ENCODE results near the gene GIMAP7.

Gene GIMAP7

DNA sequence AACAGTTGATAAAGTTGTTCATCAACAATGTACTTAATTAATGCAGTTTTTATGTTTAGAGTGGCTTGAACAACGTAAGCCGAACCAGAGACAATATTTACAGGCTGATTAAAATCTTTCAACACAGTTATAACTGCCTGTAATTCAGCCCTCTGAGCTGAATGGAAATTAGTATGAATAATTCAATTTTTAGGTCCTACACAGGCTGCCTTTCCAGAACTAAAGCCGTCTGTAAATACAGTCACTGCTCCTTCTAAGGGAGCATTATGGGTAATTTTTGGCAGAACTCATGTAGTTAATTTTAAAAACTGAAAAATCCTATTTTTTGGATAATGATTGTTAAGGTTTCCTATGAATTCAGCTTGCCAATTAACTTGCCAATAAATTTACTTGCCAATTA lies 49.9 kb downstream of the GIMAP7 start:
- Histone ChIP-seq H2AK5ac (ENCODE audit: low read length) (no peak overlapping the region), H3K79me2 (ENCODE audit: control insufficient read depth, insufficient read depth, low read length, poor library complexity) (no peaks in the 10 kb centered on the region), H3K14ac (ENCODE audit: low read length) (no peak overlapping the region), H3K18ac (ENCODE audit: low read length) (no peak overlapping the region), H4K12ac (ENCODE audit: low read depth, low read length) (no peak overlapping the region), H3K9me3 (ENCODE audit: insufficient read depth, low read depth, low read length) (peaks cover 2% of the 10 kb centered on the region), H3K27ac (ENCODE audit: low read depth, low read length) (no peak overlapping the region), H3K27me3 (ENCODE audit: insufficient read depth, low read length) (no peaks in the 10 kb centered on the region), H2BK5ac (ENCODE audit: low read depth, low read length, poor library complexity) (no peak overlapping the region), H2AFZ (ENCODE audit: insufficient read depth, low read length, poor library complexity) (no peak overlapping the region), H3K4ac (ENCODE audit: low read depth, low read length) (no peak overlapping the region), H3K36me3 (ENCODE audit: control insufficient read depth in 1 of 2, insufficient read depth in 2 of 2, low read length in 2 of 2) (no peaks in the 10 kb centered on the region), H3K4me1 (ENCODE audit: control insufficient read depth in 1 of 2, insufficient read depth in 2 of 2, low read length in 2 of 2) (no peaks in the 10 kb centered on the region), H2BK120ac (ENCODE audit: insufficient read depth, low read length, poor library complexity) (no peak overlapping the region), H3K23ac (ENCODE audit: low read length) (no peak overlapping the region), H3K4me2 (ENCODE audit: low read length) (no peak overlapping the region), H4K8ac (ENCODE audit: low read depth, low read length) (no peak overlapping the region), H3K4me3 (ENCODE audit: low read depth, low read length) (no peak overlapping the region), H3K9ac (ENCODE audit: low read length) (no peak overlapping the region), H2BK12ac (ENCODE audit: low read length) (no peak overlapping the region), H4K91ac (ENCODE audit: low read depth, low read length) (no peak overlapping the region), H3K79me1 (ENCODE audit: low read length) (no peaks in the 10 kb centered on the region)
- no CpG with 5 or more reads among the region's 3 CpGs for WGBS (ENCODE audit: extremely low coverage, insufficient coverage, insufficient read length)
- no peak for DNase-seq

DNA sequence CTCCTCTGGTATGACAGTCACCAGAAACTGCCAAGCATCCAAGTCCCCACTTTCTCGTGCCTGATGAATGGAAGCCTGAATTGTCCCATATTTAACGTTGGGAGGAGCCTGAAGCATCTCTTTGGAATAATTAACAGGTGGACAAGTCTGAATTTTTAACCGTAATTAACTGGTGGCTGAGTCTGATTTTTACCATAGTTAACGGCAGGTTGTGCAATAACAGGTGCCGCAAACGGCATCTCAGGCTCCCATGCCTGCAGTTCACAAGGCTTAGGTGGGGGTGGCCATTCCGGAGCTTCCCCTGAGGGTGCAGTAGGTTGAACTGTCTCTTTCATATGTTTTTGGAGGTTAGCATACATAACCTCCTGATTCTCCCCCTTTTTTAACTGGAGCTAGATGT lies 50.6 kb downstream of the GIMAP7 start:
- H3K79me1 ChIP-seq (ENCODE audit: low read length) = no peaks in the 10 kb centered on the region
- no peak overlapping the region for H3K4ac ChIP-seq (ENCODE audit: low read depth, low read length)
- no peak overlapping the region for H3K4me2 ChIP-seq (ENCODE audit: low read length)
- H2BK12ac ChIP-seq (ENCODE audit: low read length) = no peak overlapping the region
- H2BK5ac ChIP-seq (ENCODE audit: low read depth, low read length, poor library complexity) = no peak overlapping the region
- no peak overlapping the region for H3K27ac ChIP-seq (ENCODE audit: low read depth, low read length)
- no peaks in the 10 kb centered on the region for H3K4me1 ChIP-seq (ENCODE audit: control insufficient read depth in 1 of 2, insufficient read depth in 2 of 2, low read length in 2 of 2)
- no peak overlapping the region for H2AFZ ChIP-seq (ENCODE audit: insufficient read depth, low read length, poor library complexity)
- H3K9me3 ChIP-seq (ENCODE audit: insufficient read depth, low read depth, low read length) = peaks cover 2% of the 10 kb centered on the region
- no peak overlapping the region for H3K18ac ChIP-seq (ENCODE audit: low read length)
- no peak for DNase-seq
- H4K8ac ChIP-seq (ENCODE audit: low read depth, low read length) = no peak overlapping the region
- H4K91ac ChIP-seq (ENCODE audit: low read depth, low read length) = no peak overlapping the region
- no peak overlapping the region for H2AK5ac ChIP-seq (ENCODE audit: low read length)
- H3K4me3 ChIP-seq (ENCODE audit: low read depth, low read length) = no peak overlapping the region
- H3K23ac ChIP-seq (ENCODE audit: low read length) = no peak overlapping the region
- no peaks in the 10 kb centered on the region for H3K27me3 ChIP-seq (ENCODE audit: insufficient read depth, low read length)
- H3K9ac ChIP-seq (ENCODE audit: low read length) = peak overlapping the region; percentile 10
- H4K12ac ChIP-seq (ENCODE audit: low read depth, low read length) = no peak overlapping the region
- WGBS (ENCODE audit: extremely low coverage, insufficient coverage, insufficient read length) = no CpG with 5 or more reads among the region's 7 CpGs
- H2BK120ac ChIP-seq (ENCODE audit: insufficient read depth, low read length, poor library complexity) = no peak overlapping the region
- H3K36me3 ChIP-seq (ENCODE audit: control insufficient read depth in 1 of 2, insufficient read depth in 2 of 2, low read length in 2 of 2) = no peaks in the 10 kb centered on the region
- H3K79me2 ChIP-seq (ENCODE audit: control insufficient read depth, insufficient read depth, low read length, poor library complexity) = no peaks in the 10 kb centered on the region
- no peak overlapping the region for H3K14ac ChIP-seq (ENCODE audit: low read length)

DNA sequence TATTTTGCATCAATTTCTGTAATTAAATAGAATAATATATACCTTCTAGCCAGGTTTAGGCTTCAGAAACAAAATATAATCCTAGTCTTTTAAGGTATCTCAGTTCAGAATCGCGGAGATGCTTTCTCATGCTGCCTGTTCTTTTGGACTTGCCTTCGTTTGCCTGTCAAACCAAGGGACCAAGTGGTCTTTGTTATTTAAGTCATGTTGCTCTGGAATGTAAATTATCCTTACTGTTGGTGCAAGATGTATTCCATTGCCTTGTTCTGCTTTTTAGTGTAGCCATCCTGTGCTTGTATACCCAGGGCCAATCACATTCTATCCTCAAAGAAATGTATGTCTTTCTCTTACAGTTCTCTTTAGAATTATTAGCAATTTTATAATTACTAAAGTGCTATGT lies 51.5 kb downstream of the GIMAP7 start:
- H4K91ac ChIP-seq (ENCODE audit: low read depth, low read length) = no peak overlapping the region
- H4K8ac ChIP-seq (ENCODE audit: low read depth, low read length) = no peak overlapping the region
- no peak overlapping the region for H2BK12ac ChIP-seq (ENCODE audit: low read length)
- no peaks in the 10 kb centered on the region for H3K36me3 ChIP-seq (ENCODE audit: control insufficient read depth in 1 of 2, insufficient read depth in 2 of 2, low read length in 2 of 2)
- H3K4me1 ChIP-seq (ENCODE audit: control insufficient read depth in 1 of 2, insufficient read depth in 2 of 2, low read length in 2 of 2) = no peaks in the 10 kb centered on the region
- no peaks in the 10 kb centered on the region for H3K9me3 ChIP-seq (ENCODE audit: insufficient read depth, low read depth, low read length)
- H2AK5ac ChIP-seq (ENCODE audit: low read length) = no peak overlapping the region
- no peak overlapping the region for H3K23ac ChIP-seq (ENCODE audit: low read length)
- H3K18ac ChIP-seq (ENCODE audit: low read length) = no peak overlapping the region
- H4K12ac ChIP-seq (ENCODE audit: low read depth, low read length) = no peak overlapping the region
- no peak overlapping the region for H3K4ac ChIP-seq (ENCODE audit: low read depth, low read length)
- H2AFZ ChIP-seq (ENCODE audit: insufficient read depth, low read length, poor library complexity) = no peak overlapping the region
- no peak overlapping the region for H3K4me2 ChIP-seq (ENCODE audit: low read length)
- DNase-seq = no peak
- H3K79me2 ChIP-seq (ENCODE audit: control insufficient read depth, insufficient read depth, low read length, poor library complexity) = no peaks in the 10 kb centered on the region
- H3K27me3 ChIP-seq (ENCODE audit: insufficient read depth, low read length) = no peaks in the 10 kb centered on the region
- no peak overlapping the region for H3K9ac ChIP-seq (ENCODE audit: low read length)
- H2BK5ac ChIP-seq (ENCODE audit: low read depth, low read length, poor library complexity) = no peak overlapping the region
- no peak overlapping the region for H2BK120ac ChIP-seq (ENCODE audit: insufficient read depth, low read length, poor library complexity)
- no peaks in the 10 kb centered on the region for H3K79me1 ChIP-seq (ENCODE audit: low read length)
- WGBS (ENCODE audit: extremely low coverage, insufficient coverage, insufficient read length) = no CpG with 5 or more reads among the region's 3 CpGs
- H3K4me3 ChIP-seq (ENCODE audit: low read depth, low read length) = no peak overlapping the region
- no peak overlapping the region for H3K14ac ChIP-seq (ENCODE audit: low read length)
- H3K27ac ChIP-seq (ENCODE audit: low read depth, low read length) = no peak overlapping the region

DNA sequence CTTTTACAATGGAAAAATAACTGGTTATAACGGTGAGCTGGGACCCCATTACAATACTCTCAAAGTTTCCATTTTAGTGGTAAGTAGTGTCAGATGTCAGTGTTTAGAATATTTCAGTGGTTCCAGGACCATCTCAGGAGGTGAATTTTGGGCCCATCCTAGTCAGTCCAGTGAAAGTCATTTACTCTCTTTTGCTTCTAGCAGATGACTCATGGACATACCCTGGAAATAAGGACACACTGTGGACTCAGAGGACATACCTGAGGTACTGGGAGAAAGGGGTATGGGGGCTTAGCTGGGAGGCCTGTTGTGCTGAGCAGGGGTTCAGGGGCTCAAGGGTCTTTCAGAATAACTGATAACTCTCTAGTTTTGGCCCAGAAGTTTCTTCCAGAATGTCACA lies 51.9 kb downstream of the GIMAP7 start:
- DNase-seq = no peak
- H3K4me2 ChIP-seq (ENCODE audit: low read length) = no peak overlapping the region

More for the DNA sequence above, 51.9 kb downstream of the GIMAP7 start:
- H4K8ac ChIP-seq (ENCODE audit: low read depth, low read length) = no peak overlapping the region
- H2AK5ac ChIP-seq (ENCODE audit: low read length) = no peak overlapping the region
- no peak overlapping the region for H3K4me3 ChIP-seq (ENCODE audit: low read depth, low read length)
- no peak overlapping the region for H4K12ac ChIP-seq (ENCODE audit: low read depth, low read length)
- H2BK5ac ChIP-seq (ENCODE audit: low read depth, low read length, poor library complexity) = no peak overlapping the region
- no peaks in the 10 kb centered on the region for H3K9me3 ChIP-seq (ENCODE audit: insufficient read depth, low read depth, low read length)
- H2AFZ ChIP-seq (ENCODE audit: insufficient read depth, low read length, poor library complexity) = no peak overlapping the region
- no peak overlapping the region for H3K4ac ChIP-seq (ENCODE audit: low read depth, low read length)
- H3K36me3 ChIP-seq (ENCODE audit: control insufficient read depth in 1 of 2, insufficient read depth in 2 of 2, low read length in 2 of 2) = no peaks in the 10 kb centered on the region
- no peaks in the 10 kb centered on the region for H3K79me1 ChIP-seq (ENCODE audit: low read length)
- no peaks in the 10 kb centered on the region for H3K27me3 ChIP-seq (ENCODE audit: insufficient read depth, low read length)
- H3K4me1 ChIP-seq (ENCODE audit: control insufficient read depth in 1 of 2, insufficient read depth in 2 of 2, low read length in 2 of 2) = no peaks in the 10 kb centered on the region
- H3K9ac ChIP-seq (ENCODE audit: low read length) = no peak overlapping the region
- no peak overlapping the region for H2BK120ac ChIP-seq (ENCODE audit: insufficient read depth, low read length, poor library complexity)
- H3K27ac ChIP-seq (ENCODE audit: low read depth, low read length) = no peak overlapping the region
- H4K91ac ChIP-seq (ENCODE audit: low read depth, low read length) = no peak overlapping the region
- no peak overlapping the region for H3K23ac ChIP-seq (ENCODE audit: low read length)
- H3K79me2 ChIP-seq (ENCODE audit: control insufficient read depth, insufficient read depth, low read length, poor library complexity) = no peaks in the 10 kb centered on the region
- no peak overlapping the region for H3K14ac ChIP-seq (ENCODE audit: low read length)
- H2BK12ac ChIP-seq (ENCODE audit: low read length) = no peak overlapping the region
- no CpG with 5 or more reads among the region's 1 CpG for WGBS (ENCODE audit: extremely low coverage, insufficient coverage, insufficient read length)
- H3K18ac ChIP-seq (ENCODE audit: low read length) = no peak overlapping the region

Data from trophoblast cell (in vitro differentiated cells and primary cell).